COLO668 (cell line): ENCODE data around the gene KIF26A.

ENCODE experiments used
- DNase-seq: peaks from one replicate; lab custom pipeline; 2025; ENCODE audit not compliant: unreplicated experiment; lab: John Stamatoyannopoulos, UW

KIF26A gene

DNA sequence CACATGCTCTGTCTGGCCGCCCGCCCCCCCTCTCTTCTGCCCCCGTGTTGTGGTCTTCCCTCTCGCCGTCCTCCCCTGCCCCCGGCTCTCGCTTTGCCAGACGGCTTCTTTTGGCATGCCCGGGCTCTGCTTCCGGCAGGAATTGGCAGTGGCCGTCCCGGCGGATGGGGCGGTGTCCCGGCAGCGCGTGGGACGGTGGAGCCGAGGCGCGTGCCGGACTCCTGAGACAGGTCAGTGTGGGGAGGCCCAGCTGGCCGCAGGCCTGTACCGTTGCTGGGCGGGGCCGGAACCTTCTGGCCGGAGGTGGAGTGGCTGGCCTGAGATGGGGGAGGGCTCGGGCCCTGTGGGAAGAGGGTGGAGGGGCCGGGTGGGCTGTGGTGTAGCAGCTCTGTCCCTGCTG, 17.1 kb downstream of the KIF26A start:
- no peak for DNase-seq

DNA sequence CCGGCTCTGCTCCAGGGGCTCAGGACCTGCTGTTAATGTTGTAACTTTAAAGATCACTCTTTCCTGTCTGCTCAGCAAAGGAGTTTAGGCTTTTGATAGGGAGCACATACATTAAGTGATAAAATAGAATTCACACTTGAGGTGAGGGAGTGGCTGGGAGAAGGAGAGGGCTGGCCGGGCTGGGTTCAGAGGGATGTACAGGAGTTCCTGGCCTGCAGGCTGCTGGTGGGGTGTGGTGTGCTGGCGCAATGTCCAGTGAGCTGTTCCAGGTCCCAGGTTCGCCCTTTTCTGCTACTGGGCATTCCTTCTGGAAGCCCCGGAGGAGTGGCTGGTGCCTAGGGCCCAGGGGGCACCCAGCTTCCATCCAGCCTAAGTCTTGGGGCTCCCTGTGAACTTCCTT, 17.8 kb downstream of the KIF26A start:
- no peak for DNase-seq

DNA sequence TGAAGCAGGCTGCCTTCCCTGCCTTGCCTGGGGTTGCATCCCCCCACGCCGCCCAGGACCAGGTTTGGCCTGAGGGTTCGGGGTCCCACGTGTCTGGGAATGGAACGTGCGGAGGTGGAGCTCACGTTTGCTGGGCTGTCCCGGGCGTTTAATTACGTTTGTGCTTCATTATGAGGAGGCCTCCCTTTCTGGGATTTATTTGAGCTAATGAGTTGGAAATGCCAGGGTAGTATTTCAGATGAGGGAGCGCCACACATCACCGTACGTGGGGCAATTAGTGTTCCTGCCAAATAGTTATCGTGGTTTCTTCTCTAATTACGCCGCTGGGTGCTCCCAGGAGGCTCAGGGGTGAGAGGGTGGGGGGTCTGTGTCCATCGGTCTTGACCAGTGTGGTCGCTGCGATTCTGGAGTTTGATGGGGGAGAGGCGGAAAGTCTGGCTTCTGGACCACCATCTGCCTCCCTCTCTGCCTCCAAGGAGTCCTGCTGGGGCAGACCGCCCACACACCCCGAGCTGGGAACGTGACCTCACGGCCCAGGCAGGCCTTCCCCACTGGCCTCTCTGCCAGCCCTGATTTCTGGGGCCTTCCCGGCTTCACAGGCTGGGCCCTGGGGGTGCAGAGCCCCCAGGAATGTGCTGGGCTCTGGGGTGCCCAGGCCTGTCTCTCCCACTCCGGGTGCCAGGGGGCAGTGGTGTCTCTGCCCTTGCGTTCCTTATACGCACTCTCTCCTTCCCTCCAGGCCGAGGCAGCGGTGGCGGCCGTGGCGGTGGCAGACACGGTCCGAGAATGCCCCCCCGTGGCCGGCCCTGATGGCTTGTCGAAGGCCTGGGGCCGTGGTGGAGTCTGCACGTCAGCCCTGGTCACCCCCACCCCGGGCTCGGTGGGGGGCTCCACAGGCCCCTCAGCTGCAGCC, 18.9 kb downstream of the KIF26A start:
- peak; percentile 54 for DNase-seq

DNA sequence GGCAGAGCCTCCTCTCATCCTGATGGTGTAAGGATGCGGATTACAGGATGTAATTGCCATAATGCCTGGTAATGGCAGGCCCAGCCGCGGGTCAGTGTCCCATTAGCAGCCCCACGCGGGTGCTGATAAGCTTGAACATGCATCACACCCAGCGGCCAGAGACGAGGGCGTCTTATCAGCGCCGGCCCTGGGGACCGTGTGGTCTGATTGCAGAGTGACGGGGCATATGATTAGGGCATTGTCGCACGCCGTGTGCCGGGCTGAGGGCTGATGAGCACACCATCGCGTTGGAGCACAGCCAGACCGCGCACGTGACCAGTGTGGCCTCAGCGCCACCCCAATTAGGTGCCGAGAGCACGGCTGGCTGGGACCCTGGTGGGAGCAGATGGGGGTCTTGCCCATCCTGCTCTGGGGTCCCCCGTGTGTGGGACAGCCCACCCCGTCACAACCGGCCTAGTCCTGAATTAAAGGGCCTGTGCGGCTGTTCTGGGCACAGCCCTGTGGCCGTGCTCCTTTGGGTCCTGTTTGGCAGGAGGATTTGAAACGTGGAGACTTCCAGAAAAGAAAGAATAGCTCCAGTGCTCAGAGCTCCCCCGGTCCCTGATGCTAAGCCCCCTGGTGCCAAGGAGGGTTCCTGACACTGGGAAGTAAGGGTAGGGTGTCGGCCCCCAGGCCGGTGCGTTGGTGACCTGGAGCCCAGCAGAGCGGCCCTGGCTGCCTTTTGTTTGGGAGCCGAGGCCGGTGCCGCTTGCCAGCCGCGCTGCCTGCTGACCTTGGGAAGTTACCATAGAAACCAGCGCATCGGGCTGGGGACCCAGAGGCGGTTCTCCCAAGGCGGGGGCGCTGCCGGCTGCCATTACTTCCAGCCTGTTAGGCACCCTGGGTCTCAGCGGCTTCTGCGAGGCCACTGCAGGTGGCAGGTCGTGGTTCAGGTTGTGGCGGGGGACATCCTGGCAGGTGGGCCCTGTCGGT, 20.7 kb downstream of the KIF26A start:
- peak; percentile 66 for DNase-seq

DNA sequence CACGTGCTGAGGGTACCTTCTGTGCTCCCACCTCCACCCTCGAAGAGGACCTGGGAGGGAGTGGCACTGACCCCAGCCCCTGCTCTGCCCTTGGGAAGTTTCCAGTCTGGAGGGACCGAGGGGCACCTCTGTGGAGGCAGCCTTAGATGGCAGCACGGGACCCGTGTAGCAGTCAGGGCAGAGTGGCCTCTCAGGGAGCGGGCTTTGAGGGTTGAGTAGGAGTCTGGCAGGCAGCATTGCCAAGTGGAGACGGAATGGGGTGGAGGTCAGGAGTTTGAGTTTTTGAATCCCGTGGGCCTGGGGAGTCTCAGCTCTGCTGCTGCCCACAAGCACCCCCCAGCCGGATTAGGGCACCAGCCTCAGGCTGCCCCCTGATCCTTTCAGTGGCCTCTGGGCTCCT, 21.6 kb downstream of the KIF26A start:
- DNase-seq = no peak

DNA sequence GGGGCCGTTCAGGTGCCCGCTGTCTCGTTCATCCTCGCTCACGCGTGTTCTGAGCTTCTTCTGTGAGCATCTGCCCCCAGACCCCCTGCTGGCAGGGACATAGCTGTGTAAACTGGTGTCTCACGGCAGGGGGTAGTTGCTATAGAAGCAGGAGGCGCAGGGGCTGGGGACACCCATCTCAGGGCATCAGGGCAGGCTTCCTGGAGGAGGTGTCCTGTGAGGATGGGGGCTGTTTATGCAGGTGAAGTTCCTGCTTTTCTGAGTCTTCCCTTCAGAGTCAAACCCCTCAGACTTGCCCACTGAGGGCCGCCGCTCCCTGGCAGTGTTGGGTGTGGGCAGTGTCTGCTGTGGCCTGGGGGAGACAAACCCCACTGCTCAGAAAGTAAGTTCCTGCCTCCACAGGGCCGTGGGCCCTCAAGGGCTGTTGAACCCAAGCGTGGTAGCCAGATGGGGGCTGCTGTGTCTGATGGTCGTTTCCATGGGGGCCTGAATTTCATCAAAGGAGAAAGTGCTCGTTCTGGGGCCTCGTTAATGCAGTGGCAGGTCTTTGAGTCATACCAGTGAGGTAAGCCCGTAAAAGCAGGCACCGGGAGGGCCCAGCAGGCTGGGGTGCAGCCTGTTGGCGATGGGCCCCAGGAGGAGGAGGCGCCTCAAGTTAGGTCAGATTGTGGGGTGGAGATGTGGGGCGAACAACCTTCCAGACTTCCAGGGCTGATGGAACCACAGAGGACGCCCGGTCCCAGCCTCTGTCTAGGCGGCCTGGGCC, 23.4 kb downstream of the KIF26A start:
- peak; percentile 38 for DNase-seq

DNA sequence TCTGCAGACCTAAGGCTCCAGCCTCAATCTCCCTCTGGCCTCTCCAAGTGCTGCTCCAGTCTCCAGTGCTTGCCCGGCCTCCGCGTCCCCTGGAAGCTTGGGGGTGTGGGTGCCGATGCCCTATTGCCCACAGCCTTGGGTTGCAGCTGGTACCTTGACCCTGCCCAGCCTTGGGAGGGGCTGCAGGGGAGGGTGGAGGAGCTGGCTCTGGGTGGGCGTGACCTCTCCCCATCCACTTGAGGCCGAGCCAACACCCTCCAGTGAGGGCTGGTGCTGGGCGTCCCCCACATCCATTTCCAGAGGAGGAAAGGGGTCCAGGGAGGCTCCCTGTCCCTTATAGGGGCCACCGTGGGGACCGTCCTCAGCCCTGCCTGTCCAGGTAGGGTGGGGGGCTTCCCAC, 24.1 kb downstream of the KIF26A start:
- DNase-seq = no peak

DNA sequence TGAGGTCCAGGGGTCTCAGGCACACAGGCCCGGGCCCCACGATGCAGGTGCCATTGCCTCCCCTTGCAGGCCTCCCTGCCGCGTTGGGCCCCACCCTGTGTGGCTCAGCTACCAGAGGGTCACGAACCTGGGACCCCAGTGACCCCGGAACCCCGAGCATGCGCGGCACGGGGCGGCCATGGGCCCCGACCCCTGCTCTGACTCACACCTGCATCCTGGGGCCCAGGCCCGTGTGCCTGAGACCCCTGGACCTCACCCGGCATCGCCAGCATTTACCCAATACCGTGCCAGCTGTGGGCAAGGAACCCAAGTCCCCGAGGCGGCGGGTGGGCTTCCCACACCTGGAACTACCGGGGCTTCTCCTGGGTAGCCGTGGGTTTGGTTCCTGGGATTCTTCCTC, 25.2 kb downstream of the KIF26A start:
- DNase-seq = no peak

DNA sequence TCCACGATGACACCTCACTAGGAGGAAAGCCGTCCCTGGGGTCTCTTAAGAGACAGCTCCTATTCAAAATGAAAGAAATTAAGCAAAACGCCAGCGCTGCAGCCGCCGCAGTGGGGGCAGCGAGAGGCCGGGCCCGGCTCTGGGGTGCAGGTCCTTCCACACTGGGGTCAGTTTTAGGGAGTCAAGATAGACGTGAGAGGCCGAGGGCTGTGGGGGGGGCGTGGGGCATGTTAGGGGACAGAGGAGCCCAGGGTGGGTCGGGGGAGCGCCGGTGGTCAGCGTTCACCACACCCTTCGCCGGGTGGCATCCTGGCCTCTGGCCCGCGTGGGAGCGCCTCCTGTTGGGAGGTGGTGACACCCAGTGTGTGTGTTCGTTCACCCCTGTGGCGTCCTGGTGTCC, 25.7 kb downstream of the KIF26A start:
- DNase-seq = no peak

DNA sequence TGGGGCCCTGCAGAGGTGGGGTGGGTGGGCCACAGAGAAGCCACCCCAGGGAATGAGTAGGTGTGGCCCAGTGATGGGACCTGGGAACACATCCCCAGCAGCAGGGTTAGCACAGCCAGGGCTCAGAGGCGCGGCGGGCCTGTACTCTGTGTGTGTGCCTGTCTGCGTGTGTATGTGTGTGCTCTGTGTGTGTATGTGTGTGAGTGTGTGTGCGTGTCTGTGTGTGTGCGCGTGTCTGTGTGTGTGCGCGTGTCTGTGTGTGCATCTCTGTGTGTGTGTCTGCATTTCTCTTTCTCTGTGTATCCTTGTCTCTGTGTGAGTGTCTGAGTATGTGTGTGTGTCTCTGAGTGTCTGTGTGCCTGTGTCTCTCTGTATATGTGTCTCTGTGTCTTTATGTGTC, 26.1 kb downstream of the KIF26A start:
- no peak for DNase-seq

DNA sequence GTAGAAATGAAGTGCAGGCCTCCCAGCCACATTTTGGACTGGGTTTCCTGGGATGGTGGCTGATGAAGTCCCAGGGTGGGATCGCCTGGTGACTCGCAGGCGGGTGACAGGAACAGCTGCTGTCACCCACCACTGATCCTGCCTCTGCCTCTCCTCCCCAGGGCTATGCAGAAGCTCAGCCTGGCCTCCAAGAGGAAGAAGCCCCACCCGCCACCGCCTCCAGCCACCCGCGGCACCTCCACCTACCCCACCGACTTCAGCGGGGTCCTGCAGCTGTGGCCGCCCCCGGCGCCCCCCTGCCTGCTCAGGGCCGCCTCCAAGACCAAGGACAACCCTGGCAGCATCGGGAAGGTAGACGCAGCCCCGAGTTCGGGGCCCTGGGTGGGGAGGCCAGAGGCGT, 28.3 kb downstream of the KIF26A start:
- no peak for DNase-seq

DNA sequence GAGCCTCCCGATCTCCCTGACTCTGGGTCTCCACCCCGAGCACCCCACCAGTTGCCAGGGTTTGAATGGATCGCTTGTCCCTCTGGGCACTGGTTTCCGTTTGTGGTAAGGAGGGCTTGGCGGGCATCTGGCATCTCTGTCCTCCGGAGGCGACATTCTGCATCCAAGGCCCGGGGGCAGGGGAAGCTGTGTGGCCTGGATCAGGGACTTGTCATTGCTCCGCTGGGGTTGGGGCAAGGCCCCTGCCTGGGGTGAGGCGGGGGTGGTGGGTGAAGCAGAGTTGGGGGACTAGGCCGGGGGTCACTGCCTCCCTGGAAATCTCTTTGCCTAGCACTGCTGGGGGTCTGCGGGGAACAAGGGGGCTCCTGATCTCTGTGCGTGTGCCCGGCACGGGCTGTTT, 30.2 kb downstream of the KIF26A start:
- no peak for DNase-seq

DNA sequence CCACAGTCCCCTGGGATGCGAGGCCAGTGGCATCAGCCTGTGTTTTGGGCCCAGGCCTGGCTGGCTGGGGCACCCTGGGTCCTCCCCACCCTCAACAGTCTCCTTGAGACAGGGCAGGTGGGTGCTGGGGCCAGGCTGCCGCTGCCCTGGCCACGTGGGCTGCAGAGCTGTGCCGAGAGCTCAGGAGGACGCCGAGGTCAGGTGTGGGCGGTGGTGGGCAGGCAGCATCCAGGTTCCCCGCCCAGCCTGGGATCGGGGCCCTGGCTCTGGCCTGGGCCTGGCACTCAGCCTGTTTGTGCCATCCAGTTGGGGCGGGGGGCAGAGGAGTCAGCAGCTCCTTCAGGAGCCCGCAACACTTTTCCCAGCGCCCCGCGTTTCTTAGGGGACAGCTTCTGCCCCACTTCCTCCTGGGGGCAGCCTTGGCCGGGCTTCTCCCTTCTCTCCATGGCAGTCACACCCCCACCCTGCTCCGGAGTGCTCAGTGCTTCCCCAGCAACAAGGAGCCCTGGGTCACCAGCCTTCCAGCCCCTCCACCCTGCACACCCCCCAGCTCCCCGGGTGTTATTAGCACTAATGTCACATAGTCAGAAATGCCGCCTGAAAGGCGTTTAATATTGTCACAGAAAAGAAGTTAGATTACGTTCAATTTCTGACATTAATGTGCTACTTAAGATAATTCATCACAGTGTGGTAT, 30.8 kb downstream of the KIF26A start:
- DNase-seq = no peak

DNA sequence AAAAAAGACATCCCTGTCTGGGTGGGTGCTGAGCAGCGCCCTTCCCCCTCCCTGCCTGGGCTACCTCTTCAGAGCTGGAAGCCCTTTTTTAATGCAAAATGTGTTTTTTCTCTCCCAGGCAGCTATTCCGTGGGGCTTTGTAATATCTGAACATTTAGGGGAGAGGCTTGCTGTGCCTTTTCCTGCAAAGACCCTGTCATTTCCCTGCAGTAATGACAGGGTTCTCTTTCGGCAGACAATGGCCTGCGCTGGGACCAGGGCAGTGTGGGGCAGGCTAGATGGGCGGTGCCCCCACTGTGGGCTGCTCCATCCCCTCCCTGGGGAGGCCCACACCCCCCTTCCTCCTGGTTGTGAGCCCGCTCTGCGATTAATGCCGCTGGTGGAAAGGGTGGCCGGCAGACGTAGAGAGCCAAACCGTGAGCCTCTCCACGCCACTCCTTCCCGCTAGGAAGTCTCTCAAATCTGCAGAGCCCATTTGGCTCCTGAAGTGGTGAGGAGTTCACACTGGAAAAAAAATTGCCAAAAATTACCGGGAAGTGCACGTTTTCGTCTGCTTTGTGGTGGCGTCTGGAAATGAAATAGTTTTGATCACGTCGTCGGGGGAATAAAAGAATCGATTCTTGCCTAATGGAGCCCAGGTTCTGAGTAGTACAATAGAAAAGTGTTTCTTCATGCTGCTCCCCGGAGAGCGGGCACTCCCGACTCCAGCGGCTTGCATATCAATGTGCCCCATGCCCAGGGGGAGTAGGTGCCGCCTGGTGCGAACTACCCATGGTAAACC, 31.5 kb downstream of the KIF26A start:
- no peak for DNase-seq

DNA sequence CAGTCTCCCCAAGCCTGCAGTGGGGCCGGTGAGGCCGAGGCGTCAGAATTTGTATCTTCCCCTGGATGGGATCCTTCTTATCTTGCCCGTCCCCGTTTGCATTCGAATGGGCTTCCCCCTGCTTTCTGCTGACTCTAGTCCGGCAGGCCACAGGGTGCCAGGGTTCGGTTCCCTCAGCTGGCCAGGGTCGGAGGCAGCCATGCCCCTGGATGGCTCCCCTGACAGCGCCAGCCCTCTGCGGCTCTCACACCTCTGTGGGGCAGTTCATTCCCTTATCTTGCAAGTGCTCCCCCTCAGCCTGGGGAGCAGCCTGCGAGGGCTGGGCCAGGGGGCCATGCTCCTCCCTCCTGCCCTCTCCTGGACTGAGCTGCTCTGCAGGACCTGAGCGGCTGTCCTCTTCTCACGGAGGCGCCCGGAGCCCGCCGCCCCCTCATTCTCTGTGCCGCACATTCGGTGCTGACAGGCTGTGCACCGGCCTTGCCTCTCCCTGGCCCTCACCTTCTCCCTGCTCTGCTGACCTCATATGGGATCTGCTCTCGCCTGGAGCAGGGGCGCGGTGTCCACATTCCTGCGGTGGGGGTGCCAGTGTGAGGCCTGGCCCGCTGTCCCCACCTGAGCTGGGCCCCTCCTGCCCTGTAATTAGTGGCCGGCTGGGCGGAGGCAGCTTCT, 32.8 kb downstream of the KIF26A start:
- DNase-seq = no peak

DNA sequence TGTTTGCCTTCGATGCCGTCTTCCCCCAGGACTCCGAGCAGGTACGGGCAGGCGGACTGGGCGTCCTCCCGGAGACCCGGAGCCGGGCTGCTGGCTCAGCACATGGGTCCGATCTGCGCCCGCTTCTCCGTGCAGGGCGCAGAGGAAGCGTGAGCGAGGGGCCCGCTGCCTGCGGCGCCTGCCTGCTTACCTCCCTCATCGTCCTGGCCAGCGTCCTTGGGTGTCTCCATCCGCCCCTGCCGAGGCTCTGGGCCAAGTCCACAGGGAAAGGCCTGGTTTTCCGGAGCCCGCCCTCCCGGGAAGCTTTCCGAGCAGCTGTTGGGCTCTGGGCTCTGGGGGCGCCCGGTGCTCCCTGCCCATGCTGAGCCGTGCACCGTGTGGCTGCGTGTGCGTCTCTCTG, 33.5 kb downstream of the KIF26A start:
- DNase-seq = no peak

DNA sequence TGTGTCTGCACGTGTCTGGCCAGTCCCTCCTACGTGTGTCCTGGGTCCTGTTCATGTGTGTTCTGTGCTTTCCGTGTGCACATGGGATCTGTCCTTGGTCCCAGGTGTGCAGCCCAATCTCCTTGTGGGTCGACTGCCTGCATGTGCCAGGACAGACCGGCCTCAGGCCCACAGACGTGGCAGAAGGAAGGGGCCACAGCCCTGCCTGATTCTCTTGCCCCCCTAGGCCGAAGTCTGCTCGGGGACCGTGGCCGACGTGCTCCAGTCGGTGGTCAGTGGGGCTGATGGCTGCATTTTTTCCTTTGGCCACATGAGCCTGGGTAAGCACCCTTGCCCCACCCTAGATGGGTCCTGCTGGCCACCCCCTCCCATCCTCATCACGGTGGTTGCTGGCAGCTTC, 34.0 kb downstream of the KIF26A start:
- no peak for DNase-seq

DNA sequence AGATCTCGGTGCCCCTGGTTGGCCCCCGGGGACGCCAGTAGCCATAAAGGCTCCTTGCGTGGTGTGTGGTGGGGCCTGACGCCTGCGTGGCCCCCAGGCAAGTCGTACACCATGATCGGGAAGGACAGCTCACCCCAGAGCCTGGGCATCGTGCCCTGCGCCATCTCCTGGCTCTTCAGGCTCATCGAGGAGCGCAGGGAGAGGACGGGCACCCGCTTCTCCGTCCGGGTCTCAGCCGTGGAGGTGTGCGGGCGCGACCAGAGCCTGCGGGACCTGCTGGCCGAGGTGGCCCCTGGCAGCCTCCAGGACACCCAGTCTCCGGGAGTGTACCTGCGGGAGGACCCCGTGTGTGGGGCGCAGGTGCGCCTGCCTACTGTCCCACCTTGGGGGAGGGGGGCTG, 34.5 kb downstream of the KIF26A start:
- DNase-seq = no peak

DNA sequence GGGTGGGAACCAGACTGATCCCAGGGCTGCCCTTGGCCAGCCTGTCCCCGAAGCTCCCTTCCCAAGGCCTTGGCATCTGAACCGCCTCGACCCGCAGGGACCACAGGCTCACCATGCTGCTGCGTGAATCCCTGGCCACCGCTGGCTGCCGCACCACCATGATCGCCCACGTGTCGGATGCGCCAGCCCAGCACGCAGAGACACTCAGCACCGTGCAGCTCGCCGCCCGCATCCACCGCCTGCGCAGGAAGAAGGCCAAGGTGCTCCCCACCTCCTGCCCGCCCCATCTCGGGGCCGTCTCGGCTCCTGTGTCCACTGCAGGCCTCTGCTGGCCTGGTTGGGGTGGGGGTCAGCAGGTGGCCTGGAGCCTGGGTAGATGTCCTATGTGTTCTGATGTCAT, 35.7 kb downstream of the KIF26A start:
- DNase-seq = no peak
